HepG2 (cell line): ENCODE measurements around the gene STYK1. TPM values are rescaled to one million over a fixed set of nuclear protein-coding genes. Genes with fewer than 3 reads are reported as not detected.
A peak's percentile ranks its signal among the peaks of the same experiment; 100 is the strongest.

ENCODE experiments used
- DPF2 ChIP-seq: sonication (generic); formaldehyde crosslinking; IDR thresholded peaks from 2 replicates; pipeline ENCODE4 v1.4.0; 2020; ENCODE audit warnings: mild to moderate bottlenecking, low read depth, missing genetic modification reagents, borderline replicate concordance
- HIVEP1 ChIP-seq: sonication (generic); formaldehyde crosslinking; IDR thresholded peaks from 2 replicates; pipeline ENCODE4 v1.4.0; 2020; ENCODE audit warnings: mild to moderate bottlenecking, missing genetic modification reagents
- MXD1 ChIP-seq: sonication (generic); formaldehyde crosslinking; IDR thresholded peaks from 2 replicates; pipeline ENCODE4 v1.4.0; 2020; ENCODE audit warnings: mild to moderate bottlenecking, missing genetic modification reagents
- MYC ChIP-seq: sonication (generic); formaldehyde crosslinking; IDR thresholded peaks from 2 replicates; pipeline ENCODE4 v1.9.0; 2021; ENCODE audit warnings: missing genetic modification reagents, borderline replicate concordance
- PRDM4 ChIP-seq: sonication (generic); formaldehyde crosslinking; IDR thresholded peaks from 2 replicates; pipeline ENCODE4 v1.9.0; 2021; ENCODE audit warnings: missing genetic modification reagents, borderline replicate concordance
- ZBTB1 ChIP-seq: sonication (generic); formaldehyde crosslinking; IDR thresholded peaks from 2 replicates; pipeline ENCODE4 v1.4.0; 2020; ENCODE audit warnings: missing genetic modification reagents, borderline replicate concordance
- ZNF563 ChIP-seq: sonication (generic); formaldehyde crosslinking; IDR thresholded peaks from 2 replicates; pipeline ENCODE4 v1.8.0; 2022; ENCODE audit warnings: mild to moderate bottlenecking, moderate library complexity, missing genetic modification reagents
- ZNF569 ChIP-seq: sonication (generic); formaldehyde crosslinking; IDR thresholded peaks from 2 replicates; pipeline ENCODE4 v1.5.0; 2020; ENCODE audit warnings: mild to moderate bottlenecking, missing genetic modification reagents, moderate library complexity, borderline replicate concordance
- ZNF577 ChIP-seq: sonication (generic); formaldehyde crosslinking; IDR thresholded peaks from 2 replicates; pipeline ENCODE4 v1.4.0; 2020; ENCODE audit warnings: mild to moderate bottlenecking, low read depth, missing genetic modification reagents, borderline replicate concordance
- ZSCAN22 ChIP-seq: sonication (generic); formaldehyde crosslinking; IDR thresholded peaks from 2 replicates; pipeline ENCODE4 v1.4.0; 2020; ENCODE audit warnings: mild to moderate bottlenecking, missing genetic modification reagents
- polyA plus RNA-seq, 8 experiments: library from polyadenylated mRNA; depleted of rRNA in 3 of 8; stranded (reverse) in 7 of 8; unstranded in 1 of 8; fragments of >200 nt; fragmentation: Illumina TruSeq in 4 of 8; extraction: Trizol in 4 of 8; gene quantifications; 2 replicates each; pipeline versions ENCODE4 v1.2.1 to v1.2.3, GENCODE V29; 2011 to 2016; ENCODE audit warnings: low read depth in 4 of 8, missing spikeins in 1 of 8, mixed read lengths in 1 of 8; ENCODE audit not compliant: insufficient read depth in 1 of 8
- total RNA-seq, 5 experiments: library from RNA; depleted of rRNA; stranded (reverse); fragments of >200 nt; fragmentation: Illumina TruSeq; extraction: Trizol; gene quantifications; 2 replicates each; pipeline ENCODE4 v1.2.3, GENCODE V29; 2016; ENCODE audit warnings: low read depth in 1 of 5
- TF ChIP-seq, protein P1 (sequence below): sonication (generic); formaldehyde crosslinking; IDR thresholded peaks from 2 replicates; pipeline ENCODE4 v1.5.0; 2020; ENCODE audit warnings: mild to moderate bottlenecking, missing genetic modification reagents, borderline replicate concordance
- TF ChIP-seq, protein P2 (sequence below): sonication (generic); formaldehyde crosslinking; IDR thresholded peaks from 2 replicates; pipeline ENCODE4 v1.4.0; 2020; ENCODE audit warnings: missing genetic modification reagents
- TF ChIP-seq, protein P3 (sequence below): sonication (generic); formaldehyde crosslinking; IDR thresholded peaks from 2 replicates; pipeline ENCODE4 v1.4.0; 2020; ENCODE audit warnings: missing genetic modification reagents

Gene STYK1
- total and polyA plus RNA-seq, 2 of the 13 experiments (the other 11 are each of a cell fraction or from before 2014, with no cell fraction given): not detected

GRCh38 chr12:10613349-10614055 lies 60.4 kb downstream of the STYK1 start, which contains the start of gene MAGOHB (continued):
- peak; percentile 56; the same call in 1 of the 2 replicates for TF ChIP-seq MXD1
- no peak for TF ChIP-seq ZBTB1 (CRISPR knock-in tag)
- TF ChIP-seq ZSCAN22: peak; percentile 35; the same call in 1 of the 2 replicates
- peak; percentile 95 for TF ChIP-seq MYC (CRISPR knock-in tag)
- TF ChIP-seq, protein P1, sequence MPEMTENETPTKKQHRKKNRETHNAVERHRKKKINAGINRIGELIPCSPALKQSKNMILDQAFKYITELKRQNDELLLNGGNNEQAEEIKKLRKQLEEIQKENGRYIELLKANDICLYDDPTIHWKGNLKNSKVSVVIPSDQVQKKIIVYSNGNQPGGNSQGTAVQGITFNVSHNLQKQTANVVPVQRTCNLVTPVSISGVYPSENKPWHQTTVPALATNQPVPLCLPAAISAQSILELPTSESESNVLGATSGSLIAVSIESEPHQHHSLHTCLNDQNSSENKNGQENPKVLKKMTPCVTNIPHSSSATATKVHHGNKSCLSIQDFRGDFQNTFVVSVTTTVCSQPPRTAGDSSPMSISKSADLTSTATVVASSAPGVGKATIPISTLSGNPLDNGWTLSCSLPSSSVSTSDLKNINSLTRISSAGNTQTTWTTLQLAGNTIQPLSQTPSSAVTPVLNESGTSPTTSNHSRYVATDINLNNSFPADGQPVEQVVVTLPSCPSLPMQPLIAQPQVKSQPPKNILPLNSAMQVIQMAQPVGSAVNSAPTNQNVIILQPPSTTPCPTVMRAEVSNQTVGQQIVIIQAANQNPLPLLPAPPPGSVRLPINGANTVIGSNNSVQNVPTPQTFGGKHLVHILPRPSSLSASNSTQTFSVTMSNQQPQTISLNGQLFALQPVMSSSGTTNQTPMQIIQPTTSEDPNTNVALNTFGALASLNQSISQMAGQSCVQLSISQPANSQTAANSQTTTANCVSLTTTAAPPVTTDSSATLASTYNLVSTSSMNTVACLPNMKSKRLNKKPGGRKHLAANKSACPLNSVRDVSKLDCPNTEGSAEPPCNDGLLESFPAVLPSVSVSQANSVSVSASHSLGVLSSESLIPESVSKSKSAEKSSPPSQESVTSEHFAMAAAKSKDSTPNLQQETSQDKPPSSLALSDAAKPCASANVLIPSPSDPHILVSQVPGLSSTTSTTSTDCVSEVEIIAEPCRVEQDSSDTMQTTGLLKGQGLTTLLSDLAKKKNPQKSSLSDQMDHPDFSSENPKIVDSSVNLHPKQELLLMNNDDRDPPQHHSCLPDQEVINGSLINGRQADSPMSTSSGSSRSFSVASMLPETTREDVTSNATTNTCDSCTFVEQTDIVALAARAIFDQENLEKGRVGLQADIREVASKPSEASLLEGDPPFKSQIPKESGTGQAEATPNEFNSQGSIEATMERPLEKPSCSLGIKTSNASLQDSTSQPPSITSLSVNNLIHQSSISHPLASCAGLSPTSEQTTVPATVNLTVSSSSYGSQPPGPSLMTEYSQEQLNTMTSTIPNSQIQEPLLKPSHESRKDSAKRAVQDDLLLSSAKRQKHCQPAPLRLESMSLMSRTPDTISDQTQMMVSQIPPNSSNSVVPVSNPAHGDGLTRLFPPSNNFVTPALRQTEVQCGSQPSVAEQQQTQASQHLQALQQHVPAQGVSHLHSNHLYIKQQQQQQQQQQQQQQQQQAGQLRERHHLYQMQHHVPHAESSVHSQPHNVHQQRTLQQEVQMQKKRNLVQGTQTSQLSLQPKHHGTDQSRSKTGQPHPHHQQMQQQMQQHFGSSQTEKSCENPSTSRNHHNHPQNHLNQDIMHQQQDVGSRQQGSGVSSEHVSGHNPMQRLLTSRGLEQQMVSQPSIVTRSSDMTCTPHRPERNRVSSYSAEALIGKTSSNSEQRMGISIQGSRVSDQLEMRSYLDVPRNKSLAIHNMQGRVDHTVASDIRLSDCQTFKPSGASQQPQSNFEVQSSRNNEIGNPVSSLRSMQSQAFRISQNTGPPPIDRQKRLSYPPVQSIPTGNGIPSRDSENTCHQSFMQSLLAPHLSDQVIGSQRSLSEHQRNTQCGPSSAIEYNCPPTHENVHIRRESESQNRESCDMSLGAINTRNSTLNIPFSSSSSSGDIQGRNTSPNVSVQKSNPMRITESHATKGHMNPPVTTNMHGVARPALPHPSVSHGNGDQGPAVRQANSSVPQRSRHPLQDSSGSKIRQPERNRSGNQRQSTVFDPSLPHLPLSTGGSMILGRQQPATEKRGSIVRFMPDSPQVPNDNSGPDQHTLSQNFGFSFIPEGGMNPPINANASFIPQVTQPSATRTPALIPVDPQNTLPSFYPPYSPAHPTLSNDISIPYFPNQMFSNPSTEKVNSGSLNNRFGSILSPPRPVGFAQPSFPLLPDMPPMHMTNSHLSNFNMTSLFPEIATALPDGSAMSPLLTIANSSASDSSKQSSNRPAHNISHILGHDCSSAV (CRISPR knock-in tag): no peak
- no peak for TF ChIP-seq PRDM4
- TF ChIP-seq ZNF577 (CRISPR knock-in tag): no peak
- TF ChIP-seq ZNF563 (CRISPR knock-in tag): peak; percentile 74; the same call in 1 of the 2 replicates
- TF ChIP-seq DPF2: no peak
- peak; percentile 82 for TF ChIP-seq HIVEP1
- TF ChIP-seq, protein P2, sequence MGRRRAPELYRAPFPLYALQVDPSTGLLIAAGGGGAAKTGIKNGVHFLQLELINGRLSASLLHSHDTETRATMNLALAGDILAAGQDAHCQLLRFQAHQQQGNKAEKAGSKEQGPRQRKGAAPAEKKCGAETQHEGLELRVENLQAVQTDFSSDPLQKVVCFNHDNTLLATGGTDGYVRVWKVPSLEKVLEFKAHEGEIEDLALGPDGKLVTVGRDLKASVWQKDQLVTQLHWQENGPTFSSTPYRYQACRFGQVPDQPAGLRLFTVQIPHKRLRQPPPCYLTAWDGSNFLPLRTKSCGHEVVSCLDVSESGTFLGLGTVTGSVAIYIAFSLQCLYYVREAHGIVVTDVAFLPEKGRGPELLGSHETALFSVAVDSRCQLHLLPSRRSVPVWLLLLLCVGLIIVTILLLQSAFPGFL (CRISPR knock-in tag): no peak
- no peak for TF ChIP-seq ZNF569 (CRISPR knock-in tag)
- TF ChIP-seq, protein P3, sequence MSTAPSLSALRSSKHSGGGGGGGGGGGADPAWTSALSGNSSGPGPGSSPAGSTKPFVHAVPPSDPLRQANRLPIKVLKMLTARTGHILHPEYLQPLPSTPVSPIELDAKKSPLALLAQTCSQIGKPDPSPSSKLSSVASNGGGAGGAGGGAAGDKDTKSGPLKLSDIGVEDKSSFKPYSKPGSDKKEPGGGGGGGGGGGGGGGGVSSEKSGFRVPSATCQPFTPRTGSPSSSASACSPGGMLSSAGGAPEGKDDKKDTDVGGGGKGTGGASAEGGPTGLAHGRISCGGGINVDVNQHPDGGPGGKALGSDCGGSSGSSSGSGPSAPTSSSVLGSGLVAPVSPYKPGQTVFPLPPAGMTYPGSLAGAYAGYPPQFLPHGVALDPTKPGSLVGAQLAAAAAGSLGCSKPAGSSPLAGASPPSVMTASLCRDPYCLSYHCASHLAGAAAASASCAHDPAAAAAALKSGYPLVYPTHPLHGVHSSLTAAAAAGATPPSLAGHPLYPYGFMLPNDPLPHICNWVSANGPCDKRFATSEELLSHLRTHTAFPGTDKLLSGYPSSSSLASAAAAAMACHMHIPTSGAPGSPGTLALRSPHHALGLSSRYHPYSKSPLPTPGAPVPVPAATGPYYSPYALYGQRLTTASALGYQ (CRISPR knock-in tag): 0 out of 2 replicates have a peak, but pooled peaks have one; percentile 32
